ENCODE data around the gene FAM32A. TPM values are rescaled to one million over a fixed set of nuclear protein-coding genes. Genes with fewer than 3 reads are reported as not detected.

FAM32A gene
- total and polyA plus RNA-seq, 7 donors = 26.3 to 133 (median 44.2) TPM

GRCh38 chr19:16222806-16223205 lies 37.6 kb downstream of the FAM32A start:
- intact Hi-C loops (cut with DNase I) = no loop called here
- no peak for ATAC-seq

GRCh38 chr19:16223746-16224145 lies 38.5 kb downstream of the FAM32A start:
- intact Hi-C loops (cut with DNase I) = no loop called here
- WGBS, 3 donors = 79 to 88% (median 80%) methylated on average over 14 to 15 of the region's 15 CpGs
- Histone ChIP-seq H3K4me1 (no peaks in the 10 kb centered on the region), H3K27me3 (ENCODE audit: insufficient read depth in 3 of 3, low read length in 2 of 3) (no peaks in the 10 kb centered on the region), H3K9me3 (peaks cover 20% of the 10 kb centered on the region), H3K27ac (no peak overlapping the region), H3K36me3 (ENCODE audit: insufficient read depth in 1 of 2, low read depth in 1 of 2) (peaks cover 3 to 71% of the 10 kb centered on the region in 2 donors), H3K4me3 (no peak overlapping the region)
- TF ChIP-seq CTCF (IDR thresholded peaks at IDR 0.05) = no peak
- DNase-seq = no peak
- no peak for ATAC-seq

More at GRCh38 chr19:16222806-16223205, 37.6 kb downstream of the FAM32A start:
- H3K36me3 ChIP-seq (ENCODE audit: insufficient read depth in 1 of 2, low read depth in 1 of 2) = peaks cover 7 to 62% of the 10 kb centered on the region in 2 donors
- no peak for TF ChIP-seq CTCF (IDR thresholded peaks at IDR 0.05)
- no peaks in the 10 kb centered on the region for H3K27me3 ChIP-seq (ENCODE audit: insufficient read depth in 3 of 3, low read length in 2 of 3)
- no peaks in the 10 kb centered on the region for H3K4me1 ChIP-seq
- H3K27ac ChIP-seq = no peak overlapping the region
- no peak for DNase-seq
- H3K9me3 ChIP-seq = peaks cover 20% of the 10 kb centered on the region
- no peak overlapping the region for H3K4me3 ChIP-seq
- WGBS, 3 donors = 87 to 96% (median 90%) methylated on average over 3 of the region's 3 CpGs

GRCh38 chr19:16224293-16225045 lies 39.3 kb downstream of the FAM32A start:
- peaks cover 20% of the 10 kb centered on the region for H3K9me3 ChIP-seq
- H3K4me1 ChIP-seq = no peaks in the 10 kb centered on the region
- H3K27ac ChIP-seq = no peak overlapping the region
- intact Hi-C loops (cut with DNase I) = no loop called here
- H3K4me3 ChIP-seq = no peak overlapping the region
- ATAC-seq (no peak), DNase-seq (no peak)
- WGBS, 3 donors = 87 to 91% (median 90%) methylated on average over 32 of the region's 32 CpGs
- H3K36me3 ChIP-seq (ENCODE audit: insufficient read depth in 1 of 2, low read depth in 1 of 2) = peaks cover 9 to 79% of the 10 kb centered on the region in 2 donors
- no peak for TF ChIP-seq CTCF (IDR thresholded peaks at IDR 0.05)
- H3K27me3 ChIP-seq (ENCODE audit: insufficient read depth in 3 of 3, low read length in 2 of 3) = no peaks in the 10 kb centered on the region

- ATAC-seq (no peak), DNase-seq (peak in 1 of 2 donors; percentile 52)
- TF ChIP-seq CTCF (IDR thresholded peaks at IDR 0.05) = no peak
- Histone ChIP-seq H3K36me3 (ENCODE audit: insufficient read depth in 1 of 2, low read depth in 1 of 2) (peaks cover 9 to 89% of the 10 kb centered on the region in 2 donors), H3K27ac (no peak overlapping the region), H3K4me1 (no peaks in the 10 kb centered on the region), H3K27me3 (ENCODE audit: insufficient read depth in 3 of 3, low read length in 2 of 3) (no peaks in the 10 kb centered on the region), H3K9me3 (peaks cover 19% of the 10 kb centered on the region), H3K4me3 (no peak overlapping the region)
- 86 to 88% (median 86%) methylated on average over 20 to 21 of the region's 21 CpGs for WGBS, 3 donors
- intact Hi-C loops (cut with DNase I) = no loop called here
Measured at GRCh38 chr19:16225279-16226183, 40.3 kb downstream of the FAM32A start.
